NCI-H2081 (cell line): Measurements from ENCODE around the gene TTC9C.
A peak's percentile ranks its signal among the peaks of the same experiment; 100 is the strongest.
"Not testable (repeated sequence)": the region's sequence is repeated elsewhere in the genome, so short reads cannot be mapped to it uniquely, and the experiment has no call there.

ENCODE experiments used
- DNase-seq, 2 experiments: peaks; one replicate each; lab custom pipeline; 2025; lab: John Stamatoyannopoulos, UW

The TTC9C gene

GRCh38 chr11:62709247-62710000, 18.9 kb upstream of the TTC9C start:
- peak; percentile 98 to 99 for DNase-seq

- DNase-seq: no peak
These were observed 18.3 kb upstream of the TTC9C start for GRCh38 chr11:62710001-62710345.

GRCh38 chr11:62712276-62712812, 15.9 kb upstream of the TTC9C start:
- no peak for DNase-seq

GRCh38 chr11:62712861-62713260, 15.4 kb upstream of the TTC9C start:
- peak in 1 of 2 experiments; percentile 21 for DNase-seq

- DNase-seq: no peak
These were observed 14.9 kb upstream of the TTC9C start for GRCh38 chr11:62713343-62713742.

GRCh38 chr11:62715150-62716130, 12.8 kb upstream of the TTC9C start:
- DNase-seq: no peak

GRCh38 chr11:62716206-62716605, 12.1 kb upstream of the TTC9C start:
- no peak for DNase-seq

GRCh38 chr11:62716816-62717215, 11.5 kb upstream of the TTC9C start:
- no peak for DNase-seq

GRCh38 chr11:62719302-62719978, 8.8 kb upstream of the TTC9C start:
- DNase-seq: no peak

- no peak for DNase-seq
These were observed 6.3 kb upstream of the TTC9C start for GRCh38 chr11:62721994-62722393.

GRCh38 chr11:62724171-62724570, 4.1 kb upstream of the TTC9C start:
- no peak for DNase-seq

GRCh38 chr11:62725646-62726045, 2.6 kb upstream of the TTC9C start:
- DNase-seq: no peak

GRCh38 chr11:62726156-62726914, 2.0 kb upstream of the TTC9C start:
- DNase-seq: peak in 1 of 2 experiments; percentile 14

- no peak for DNase-seq
These were observed 1.4 kb upstream of the TTC9C start for GRCh38 chr11:62726915-62727164.

GRCh38 chr11:62727165-62727871, 968 bp upstream of the TTC9C start, which contains the start of gene HNRNPUL2:
Gene HNRNPUL2, minus strand, starts transcription at chr11:62727457. Its CDS starts 301 bp downstream, at chr11:62727156.
- DNase-seq: peak; percentile 99

GRCh38 chr11:62727872-62728170, 465 bp upstream of the TTC9C start:
- peak; percentile 95 to 98 for DNase-seq

- not testable (repeated sequence) for DNase-seq
These were observed 1.8 kb downstream of the TTC9C start for GRCh38 chr11:62730076-62730475.

GRCh38 chr11:62732830-62733229, 4.5 kb downstream of the TTC9C start:
- DNase-seq: peak; percentile 10 to 16

GRCh38 chr11:62737196-62737595, 8.9 kb downstream of the TTC9C start:
- no peak for DNase-seq

GRCh38 chr11:62747475-62748160, 19.3 kb downstream of the TTC9C start:
- no peak for DNase-seq
